ENCODE measurements around the gene HMGCS1. TPM values are rescaled to one million over a fixed set of nuclear protein-coding genes. Genes with fewer than 3 reads are reported as not detected.

HMGCS1 gene
- total and polyA plus RNA-seq, 2 of the 8 experiments (the other 6 are each of a cell fraction or from before 2014, with no cell fraction given), result 63.6 to 236 TPM

DNA sequence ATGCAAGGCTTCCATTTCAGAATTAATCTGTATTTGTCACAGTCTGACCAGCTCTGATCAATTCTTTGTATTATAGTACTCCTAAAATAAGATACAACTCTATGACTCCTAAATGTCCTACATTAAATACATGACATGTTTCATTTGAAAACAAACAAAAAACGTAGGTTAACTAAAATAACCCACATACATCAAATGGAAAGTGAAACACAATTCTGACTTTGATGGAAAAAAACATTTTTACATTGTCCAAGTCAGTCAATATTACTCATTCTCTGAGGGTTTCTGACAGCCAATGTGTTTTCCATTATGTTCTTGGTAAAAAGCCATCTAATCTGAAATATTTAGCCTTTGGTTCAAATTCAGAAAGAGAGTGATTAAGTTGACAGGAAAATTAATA lies 8.7 kb downstream of the HMGCS1 start (continued):
- TF ChIP-seq, protein P1, sequence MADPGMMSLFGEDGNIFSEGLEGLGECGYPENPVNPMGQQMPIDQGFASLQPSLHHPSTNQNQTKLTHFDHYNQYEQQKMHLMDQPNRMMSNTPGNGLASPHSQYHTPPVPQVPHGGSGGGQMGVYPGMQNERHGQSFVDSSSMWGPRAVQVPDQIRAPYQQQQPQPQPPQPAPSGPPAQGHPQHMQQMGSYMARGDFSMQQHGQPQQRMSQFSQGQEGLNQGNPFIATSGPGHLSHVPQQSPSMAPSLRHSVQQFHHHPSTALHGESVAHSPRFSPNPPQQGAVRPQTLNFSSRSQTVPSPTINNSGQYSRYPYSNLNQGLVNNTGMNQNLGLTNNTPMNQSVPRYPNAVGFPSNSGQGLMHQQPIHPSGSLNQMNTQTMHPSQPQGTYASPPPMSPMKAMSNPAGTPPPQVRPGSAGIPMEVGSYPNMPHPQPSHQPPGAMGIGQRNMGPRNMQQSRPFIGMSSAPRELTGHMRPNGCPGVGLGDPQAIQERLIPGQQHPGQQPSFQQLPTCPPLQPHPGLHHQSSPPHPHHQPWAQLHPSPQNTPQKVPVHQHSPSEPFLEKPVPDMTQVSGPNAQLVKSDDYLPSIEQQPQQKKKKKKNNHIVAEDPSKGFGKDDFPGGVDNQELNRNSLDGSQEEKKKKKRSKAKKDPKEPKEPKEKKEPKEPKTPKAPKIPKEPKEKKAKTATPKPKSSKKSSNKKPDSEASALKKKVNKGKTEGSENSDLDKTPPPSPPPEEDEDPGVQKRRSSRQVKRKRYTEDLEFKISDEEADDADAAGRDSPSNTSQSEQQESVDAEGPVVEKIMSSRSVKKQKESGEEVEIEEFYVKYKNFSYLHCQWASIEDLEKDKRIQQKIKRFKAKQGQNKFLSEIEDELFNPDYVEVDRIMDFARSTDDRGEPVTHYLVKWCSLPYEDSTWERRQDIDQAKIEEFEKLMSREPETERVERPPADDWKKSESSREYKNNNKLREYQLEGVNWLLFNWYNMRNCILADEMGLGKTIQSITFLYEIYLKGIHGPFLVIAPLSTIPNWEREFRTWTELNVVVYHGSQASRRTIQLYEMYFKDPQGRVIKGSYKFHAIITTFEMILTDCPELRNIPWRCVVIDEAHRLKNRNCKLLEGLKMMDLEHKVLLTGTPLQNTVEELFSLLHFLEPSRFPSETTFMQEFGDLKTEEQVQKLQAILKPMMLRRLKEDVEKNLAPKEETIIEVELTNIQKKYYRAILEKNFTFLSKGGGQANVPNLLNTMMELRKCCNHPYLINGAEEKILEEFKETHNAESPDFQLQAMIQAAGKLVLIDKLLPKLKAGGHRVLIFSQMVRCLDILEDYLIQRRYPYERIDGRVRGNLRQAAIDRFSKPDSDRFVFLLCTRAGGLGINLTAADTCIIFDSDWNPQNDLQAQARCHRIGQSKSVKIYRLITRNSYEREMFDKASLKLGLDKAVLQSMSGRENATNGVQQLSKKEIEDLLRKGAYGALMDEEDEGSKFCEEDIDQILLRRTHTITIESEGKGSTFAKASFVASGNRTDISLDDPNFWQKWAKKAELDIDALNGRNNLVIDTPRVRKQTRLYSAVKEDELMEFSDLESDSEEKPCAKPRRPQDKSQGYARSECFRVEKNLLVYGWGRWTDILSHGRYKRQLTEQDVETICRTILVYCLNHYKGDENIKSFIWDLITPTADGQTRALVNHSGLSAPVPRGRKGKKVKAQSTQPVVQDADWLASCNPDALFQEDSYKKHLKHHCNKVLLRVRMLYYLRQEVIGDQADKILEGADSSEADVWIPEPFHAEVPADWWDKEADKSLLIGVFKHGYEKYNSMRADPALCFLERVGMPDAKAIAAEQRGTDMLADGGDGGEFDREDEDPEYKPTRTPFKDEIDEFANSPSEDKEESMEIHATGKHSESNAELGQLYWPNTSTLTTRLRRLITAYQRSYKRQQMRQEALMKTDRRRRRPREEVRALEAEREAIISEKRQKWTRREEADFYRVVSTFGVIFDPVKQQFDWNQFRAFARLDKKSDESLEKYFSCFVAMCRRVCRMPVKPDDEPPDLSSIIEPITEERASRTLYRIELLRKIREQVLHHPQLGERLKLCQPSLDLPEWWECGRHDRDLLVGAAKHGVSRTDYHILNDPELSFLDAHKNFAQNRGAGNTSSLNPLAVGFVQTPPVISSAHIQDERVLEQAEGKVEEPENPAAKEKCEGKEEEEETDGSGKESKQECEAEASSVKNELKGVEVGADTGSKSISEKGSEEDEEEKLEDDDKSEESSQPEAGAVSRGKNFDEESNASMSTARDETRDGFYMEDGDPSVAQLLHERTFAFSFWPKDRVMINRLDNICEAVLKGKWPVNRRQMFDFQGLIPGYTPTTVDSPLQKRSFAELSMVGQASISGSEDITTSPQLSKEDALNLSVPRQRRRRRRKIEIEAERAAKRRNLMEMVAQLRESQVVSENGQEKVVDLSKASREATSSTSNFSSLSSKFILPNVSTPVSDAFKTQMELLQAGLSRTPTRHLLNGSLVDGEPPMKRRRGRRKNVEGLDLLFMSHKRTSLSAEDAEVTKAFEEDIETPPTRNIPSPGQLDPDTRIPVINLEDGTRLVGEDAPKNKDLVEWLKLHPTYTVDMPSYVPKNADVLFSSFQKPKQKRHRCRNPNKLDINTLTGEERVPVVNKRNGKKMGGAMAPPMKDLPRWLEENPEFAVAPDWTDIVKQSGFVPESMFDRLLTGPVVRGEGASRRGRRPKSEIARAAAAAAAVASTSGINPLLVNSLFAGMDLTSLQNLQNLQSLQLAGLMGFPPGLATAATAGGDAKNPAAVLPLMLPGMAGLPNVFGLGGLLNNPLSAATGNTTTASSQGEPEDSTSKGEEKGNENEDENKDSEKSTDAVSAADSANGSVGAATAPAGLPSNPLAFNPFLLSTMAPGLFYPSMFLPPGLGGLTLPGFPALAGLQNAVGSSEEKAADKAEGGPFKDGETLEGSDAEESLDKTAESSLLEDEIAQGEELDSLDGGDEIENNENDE (IDR thresholded peaks at IDR 0.05; ENCODE audit: insufficient replicate concordance, low read length), result no peak
- TF ChIP-seq EGR1 (IDR thresholded peaks at IDR 0.05; ENCODE audit: borderline replicate concordance, low read depth, low read length) (no peak), POLR2A (IDR thresholded peaks at IDR 0.05; ENCODE audit: control extremely low read depth in 1 of 2, low read depth in 2 of 2, low read length in 2 of 2) (no peak), SP4 (IDR thresholded peaks at IDR 0.05; ENCODE audit: low read length) (no peak), EP300 (IDR thresholded peaks at IDR 0.05; ENCODE audit: borderline replicate concordance in 1 of 2, low read depth in 2 of 2, low read length in 2 of 2) (no peak), SP1 (IDR thresholded peaks at IDR 0.05; ENCODE audit: low read depth, low read length) (no peak), MAFK (IDR thresholded peaks at IDR 0.05; ENCODE audit: low read depth, low read length) (no peak), SAP30 (IDR thresholded peaks at IDR 0.05; ENCODE audit: insufficient read depth, insufficient replicate concordance, low read length) (no peak), CREB1 (IDR thresholded peaks at IDR 0.05) (no peak), TCF12 (IDR thresholded peaks at IDR 0.05; ENCODE audit: low read depth, low read length) (no peak), KDM4A (IDR thresholded peaks at IDR 0.05; ENCODE audit: low read depth, low read length, severe bottlenecking) (no peak)

All from H1 (cell line).